Hepatocyte (in vitro differentiated cells): ENCODE data around the gene PRND.

ENCODE experiments used
- EZH2phosphoT487 ChIP-seq: fragments of 200-600 bp; sonication (generic); IDR thresholded peaks from one replicate; pipeline ENCODE4 v1.6.1; 2018; ENCODE audit warnings: antibody characterized with exemption, mild to moderate bottlenecking, low read depth, moderate library complexity; ENCODE audit not compliant: unreplicated experiment, severe bottlenecking
- TF ChIP-seq, protein P1 (sequence below): fragments of 200-600 bp; sonication (generic); IDR thresholded peaks from 2 replicates; pipeline ENCODE4 v1.5.1; 2016; ENCODE audit warnings: antibody characterized with exemption, mild to moderate bottlenecking; ENCODE audit not compliant: poor library complexity

DNA sequence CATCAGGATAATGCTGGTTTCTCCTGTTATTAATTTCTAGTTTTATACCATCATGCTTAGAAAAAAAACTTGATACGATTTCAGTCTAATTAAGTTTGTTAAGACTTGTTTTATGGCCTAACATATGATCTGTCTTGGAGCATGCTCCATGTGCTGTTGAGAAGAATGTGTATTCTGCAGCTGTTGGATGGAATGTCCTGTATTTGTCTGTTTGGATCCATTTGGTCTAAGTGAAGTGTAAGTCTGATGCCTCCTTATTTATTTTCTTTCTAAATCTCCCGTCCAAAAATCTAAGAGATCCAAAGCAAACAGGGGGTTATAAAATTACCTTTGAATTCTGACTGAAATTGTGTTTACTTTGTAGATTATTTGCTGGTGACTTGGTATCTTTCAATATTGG, 30.0 kb upstream of the PRND start:
- TF ChIP-seq, protein P1, sequence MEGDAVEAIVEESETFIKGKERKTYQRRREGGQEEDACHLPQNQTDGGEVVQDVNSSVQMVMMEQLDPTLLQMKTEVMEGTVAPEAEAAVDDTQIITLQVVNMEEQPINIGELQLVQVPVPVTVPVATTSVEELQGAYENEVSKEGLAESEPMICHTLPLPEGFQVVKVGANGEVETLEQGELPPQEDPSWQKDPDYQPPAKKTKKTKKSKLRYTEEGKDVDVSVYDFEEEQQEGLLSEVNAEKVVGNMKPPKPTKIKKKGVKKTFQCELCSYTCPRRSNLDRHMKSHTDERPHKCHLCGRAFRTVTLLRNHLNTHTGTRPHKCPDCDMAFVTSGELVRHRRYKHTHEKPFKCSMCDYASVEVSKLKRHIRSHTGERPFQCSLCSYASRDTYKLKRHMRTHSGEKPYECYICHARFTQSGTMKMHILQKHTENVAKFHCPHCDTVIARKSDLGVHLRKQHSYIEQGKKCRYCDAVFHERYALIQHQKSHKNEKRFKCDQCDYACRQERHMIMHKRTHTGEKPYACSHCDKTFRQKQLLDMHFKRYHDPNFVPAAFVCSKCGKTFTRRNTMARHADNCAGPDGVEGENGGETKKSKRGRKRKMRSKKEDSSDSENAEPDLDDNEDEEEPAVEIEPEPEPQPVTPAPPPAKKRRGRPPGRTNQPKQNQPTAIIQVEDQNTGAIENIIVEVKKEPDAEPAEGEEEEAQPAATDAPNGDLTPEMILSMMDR = no peak
- no peak for TF ChIP-seq EZH2phosphoT487
